ENCODE measurements around the gene CST9.
"Not testable (repeated sequence)": the region's sequence is repeated elsewhere in the genome, so short reads cannot be mapped to it uniquely, and the experiment has no call there.

- TF ChIP-seq CTCF (IDR thresholded peaks at IDR 0.05); SIN3A (IDR thresholded peaks at IDR 0.05; ENCODE audit: borderline replicate concordance, insufficient read depth, low read depth, low read length); POLR2AphosphoS5 (IDR thresholded peaks at IDR 0.05; ENCODE audit: low read depth, low read length); TCF7L2 (IDR thresholded peaks at IDR 0.05; ENCODE audit: low read depth, low read length): not testable (repeated sequence)
Measured at GRCh38 chr20:23622401-23622800, 16.7 kb upstream of the CST9 start.

Data from Panc1 (cell line).